CD4-positive, alpha-beta memory T cell (primary cell): ENCODE results near the gene CSAD. TPM values are rescaled to one million over a fixed set of nuclear protein-coding genes. Genes with fewer than 3 reads are reported as not detected.

Experiments
- CTCF ChIA-PET: fragments of 350-600 bp; sonication (Branson Sonifier 250); formaldehyde crosslinking; loops from one replicate; lab custom pipeline; 2021; ENCODE audit warnings: inconsistent platforms; ENCODE audit not compliant: partially characterized antibody; lab: Charles Lee
- POLR2A ChIA-PET: fragments of 350-600 bp; sonication (Branson Sonifier 250); formaldehyde crosslinking; loops from one replicate; lab custom pipeline; 2021; ENCODE audit not compliant: partially characterized antibody; lab: Charles Lee
- DNase-seq, 5 donors: peaks; one replicate each; pipeline versions ENCODE4 v3.0.0 to v3.0.0-alpha.2; 2020 to 2022; ENCODE audit warnings: mixed read lengths in 1 of 5
- H3K27ac ChIP-seq: one replicate; pipeline ENCODE4 v1.7.0; 2013; ENCODE audit warnings: low read depth, low read length
- H3K27me3 ChIP-seq: 2 replicates; pipeline ENCODE4 v1.7.0; 2013; ENCODE audit warnings: mild to moderate bottlenecking, low read length, moderate library complexity; ENCODE audit not compliant: insufficient read depth
- H3K36me3 ChIP-seq: 2 replicates; pipeline ENCODE4 v1.7.0; 2013; ENCODE audit warnings: mild to moderate bottlenecking, low read length, moderate library complexity; ENCODE audit not compliant: insufficient read depth
- H3K4me1 ChIP-seq: 2 replicates; pipeline ENCODE4 v1.7.0; 2013; ENCODE audit warnings: mild to moderate bottlenecking, low read length, moderate library complexity; ENCODE audit not compliant: insufficient read depth
- H3K4me3 ChIP-seq, 2 donors: one replicate each; pipeline ENCODE4 v1.7.0; 2013; ENCODE audit warnings: low read length in 2 of 2, mild to moderate bottlenecking in 1 of 2
- H3K9me3 ChIP-seq, 2 donors: one replicate each; pipeline ENCODE4 v1.7.0; 2013; ENCODE audit warnings: low read length in 2 of 2, control low read depth in 1 of 2; ENCODE audit not compliant: control insufficient read depth in 1 of 2
- H3K27ac Mint-ChIP-seq, 7 donors: one replicate each; pipeline ENCODE4 v1.8.0; 2020 to 2021; ENCODE audit warnings: mixed read lengths in 7 of 7, mild to moderate bottlenecking in 6 of 7, inconsistent platforms in 3 of 7, moderate library complexity in 3 of 7
- H3K27me3 Mint-ChIP-seq, 2 donors: one replicate each; pipeline ENCODE4 v1.8.0; 2020 to 2021; ENCODE audit warnings: mixed read lengths in 2 of 2
- H3K36me3 Mint-ChIP-seq, 2 donors: one replicate each; pipeline ENCODE4 v1.8.0; 2020 to 2021; ENCODE audit warnings: mixed read lengths in 2 of 2, inconsistent platforms in 1 of 2, mild to moderate bottlenecking in 1 of 2
- H3K4me1 Mint-ChIP-seq, 4 donors: one replicate each; pipeline ENCODE4 v1.8.0; 2020 to 2021; ENCODE audit warnings: mixed read lengths in 4 of 4, mild to moderate bottlenecking in 1 of 4
- H3K4me3 Mint-ChIP-seq, 8 donors: one replicate each; pipeline ENCODE4 v1.8.0; 2020 to 2021; ENCODE audit warnings: mixed read lengths in 8 of 8, mild to moderate bottlenecking in 7 of 8, moderate library complexity in 6 of 8, inconsistent platforms in 3 of 8
- H3K9me3 Mint-ChIP-seq, 8 donors: one replicate each; pipeline ENCODE4 v1.8.0; 2020 to 2021; ENCODE audit warnings: mixed read lengths in 8 of 8, mild to moderate bottlenecking in 5 of 8, inconsistent platforms in 3 of 8, moderate library complexity in 1 of 8
- intact Hi-C: fragments of 100-400 bp; cut with micrococcal nuclease; formaldehyde crosslinking; loops from one replicate; pipeline ENCODE4 v1.15.1; 2023
- polyA plus RNA-seq, 2 donors: library from polyadenylated mRNA; unstranded; fragments of 300-500 nt; fragmentation: Illumina TruSeq; gene quantifications; one replicate each; pipeline ENCODE4 v1.2.3, GENCODE V29; 2021
- total RNA-seq, 2 experiments: library from RNA; stranded (reverse); gene quantifications; one replicate each; pipeline ENCODE4 v1.2.3, GENCODE V29; 2021

Gene CSAD
- total and polyA plus RNA-seq, 4 experiments from 2014 or later, result 1.1 to 64.2 (median 32.7) TPM

GRCh38 chr12:53200458-53201176, 19.9 kb upstream of the CSAD start:
- POLR2A ChIA-PET, result interaction anchor here (1.2 to 27.7 kb wide), 7 partner anchors 9 to 98 kb away, joined by 3 to 463 read pairs (median 6); partner anchors contain the start of genes CSAD, ESPL1, ITGB7 and SOAT2
- DNase-seq, result no peak
- intact Hi-C loops, result loop anchor here (2.0 kb wide), 2 partner anchors 20 to 42 kb away; partner anchors contain the start of genes CSAD and ZNF740
- Mint-ChIP-seq H3K27ac (peak overlapping the region; percentile 73 to 95 (median 86)), H3K4me1 (peaks cover 48 to 84% (median 66%) of the 10 kb centered on the region in 4 donors), H3K4me3 (peak overlapping the region; percentile 66 to 89 (median 73)), H3K9me3 (no peaks in the 10 kb centered on the region), H3K27me3 (no peaks in the 10 kb centered on the region), H3K36me3 (peaks cover 42 to 59% of the 10 kb centered on the region in 2 donors)
- peaks cover 95% of the 10 kb centered on the region for H3K4me1 ChIP-seq
- H3K36me3 ChIP-seq, result peaks cover 27% of the 10 kb centered on the region
- CTCF ChIA-PET, result interaction anchor here (0.7 to 3.0 kb wide), 6 partner anchors 10 to 120 kb away, joined by 3 to 16 read pairs (median 4); partner anchors contain the start of gene AAAS
- no peaks in the 10 kb centered on the region for H3K9me3 ChIP-seq
- H3K27me3 ChIP-seq, result no peaks in the 10 kb centered on the region
- H3K27ac ChIP-seq, result peak overlapping the region; percentile 41
- peak overlapping the region; percentile 12 to 29 for H3K4me3 ChIP-seq

GRCh38 chr12:53200107-53200457, 19.4 kb upstream of the CSAD start:
- intact Hi-C loops, result loop anchor here (2.0 kb wide), 2 partner anchors 19 to 41 kb away; partner anchors contain the start of genes CSAD and ZNF740
- Histone ChIP-seq H3K27ac (peak overlapping the region; percentile 41), H3K36me3 (peaks cover 33% of the 10 kb centered on the region), H3K27me3 (no peaks in the 10 kb centered on the region), H3K4me3 (peak overlapping the region in 1 of 2 donors; percentile 29), H3K9me3 (no peaks in the 10 kb centered on the region), H3K4me1 (peaks cover 90% of the 10 kb centered on the region)
- ChIA-PET CTCF (interaction anchor here (0.7 to 3.4 kb wide), 8 partner anchors 10 to 121 kb away, joined by 3 to 27 read pairs (median 4); partner anchors contain the start of gene AAAS), POLR2A (interaction anchor here (1.4 to 27.7 kb wide), 5 partner anchors 10 to 25 kb away, joined by 4 to 463 read pairs (median 44); partner anchors contain the start of genes CSAD, ITGB7 and ZNF740)
- DNase-seq, result no peak
- Mint-ChIP-seq H3K27ac (peak overlapping the region; percentile 73 to 95 (median 86)), H3K4me1 (peaks cover 46 to 79% (median 63%) of the 10 kb centered on the region in 4 donors), H3K36me3 (peaks cover 47 to 61% of the 10 kb centered on the region in 2 donors), H3K4me3 (peak overlapping the region in 7 of 8 donors; percentile 43 to 89 (median 71)), H3K9me3 (no peaks in the 10 kb centered on the region), H3K27me3 (no peaks in the 10 kb centered on the region)

- DNase-seq, result no peak
- Mint-ChIP-seq H3K9me3 (no peaks in the 10 kb centered on the region), H3K27me3 (no peaks in the 10 kb centered on the region), H3K4me1 (peaks cover 47 to 78% (median 61%) of the 10 kb centered on the region in 4 donors), H3K36me3 (peaks cover 51 to 65% of the 10 kb centered on the region in 2 donors), H3K27ac (peak overlapping the region; percentile 68 to 95 (median 86)), H3K4me3 (peak overlapping the region in 7 of 8 donors; percentile 5 to 89 (median 71))
- peaks cover 86% of the 10 kb centered on the region for H3K4me1 ChIP-seq
- H3K27ac ChIP-seq, result peak overlapping the region; percentile 41
- intact Hi-C loops, result loop anchor here (2.0 kb wide), 2 partner anchors 19 to 41 kb away; partner anchors contain the start of genes CSAD and ZNF740
- ChIA-PET POLR2A (interaction anchor here (1.3 to 27.7 kb wide), 9 partner anchors 10 to 100 kb away, joined by 3 to 463 read pairs (median 6); partner anchors contain the start of genes CSAD, ITGB7, MYG1 and PFDN5), CTCF (interaction anchor here (0.7 to 3.4 kb wide), 11 partner anchors 9 to 124 kb away, joined by 3 to 30 read pairs (median 6); partner anchors contain the start of gene AAAS)
- H3K36me3 ChIP-seq, result peaks cover 37% of the 10 kb centered on the region
- peak overlapping the region in 1 of 2 donors; percentile 29 for H3K4me3 ChIP-seq
- no peaks in the 10 kb centered on the region for H3K27me3 ChIP-seq
- no peaks in the 10 kb centered on the region for H3K9me3 ChIP-seq
These were observed 19.0 kb upstream of the CSAD start for GRCh38 chr12:53199700-53200099.

GRCh38 chr12:53198486-53199110, 17.9 kb upstream of the CSAD start:
- peaks cover 40 to 68% (median 52%) of the 10 kb centered on the region in 4 donors for H3K4me1 Mint-ChIP-seq
- Histone ChIP-seq H3K9me3 (no peaks in the 10 kb centered on the region), H3K27me3 (no peaks in the 10 kb centered on the region), H3K36me3 (peaks cover 48% of the 10 kb centered on the region), H3K4me1 (peaks cover 75% of the 10 kb centered on the region), H3K27ac (peak overlapping the region; percentile 53), H3K4me3 (peak overlapping the region in 1 of 2 donors; percentile 27)
- CTCF ChIA-PET, result interaction anchor here (0.8 to 3.4 kb wide), 18 partner anchors 8 to 125 kb away, joined by 3 to 30 read pairs (median 4); partner anchors contain the start of gene ITGB7
- H3K9me3 Mint-ChIP-seq, result no peaks in the 10 kb centered on the region
- peak overlapping the region; percentile 93 to 97 (median 96) for H3K27ac Mint-ChIP-seq
- peak in 4 of 5 donors; percentile 34 to 54 (median 40) for DNase-seq
- intact Hi-C loops, result loop anchor here (1.0 kb wide), 1 partner anchor 9 kb away; the partner anchor contains the start of gene ITGB7
- peaks cover 61 to 74% of the 10 kb centered on the region in 2 donors for H3K36me3 Mint-ChIP-seq
- peak overlapping the region; percentile 68 to 90 (median 84) for H3K4me3 Mint-ChIP-seq
- H3K27me3 Mint-ChIP-seq, result no peaks in the 10 kb centered on the region
- POLR2A ChIA-PET, result interaction anchor here (0.8 to 27.7 kb wide), 12 partner anchors 12 to 193 kb away, joined by 3 to 463 read pairs (median 6); partner anchors contain the start of genes CSAD, EIF4B, ITGB7 and MYG1

GRCh38 chr12:53197011-53197640, 16.4 kb upstream of the CSAD start:
- DNase-seq, result no peak
- Histone ChIP-seq H3K27me3 (no peaks in the 10 kb centered on the region), H3K9me3 (no peaks in the 10 kb centered on the region), H3K4me3 (no peak overlapping the region), H3K4me1 (peaks cover 60% of the 10 kb centered on the region), H3K36me3 (peaks cover 62% of the 10 kb centered on the region), H3K27ac (peak overlapping the region; percentile 53)
- H3K27ac Mint-ChIP-seq, result peak overlapping the region; percentile 71 to 93 (median 88)
- intact Hi-C loops, result no loop called here
- ChIA-PET POLR2A (interaction anchor here (0.9 to 27.7 kb wide), 7 partner anchors 12 to 102 kb away, joined by 3 to 463 read pairs (median 6); partner anchors contain the start of genes CSAD, ITGB7, MYG1 and ZNF740), CTCF (interaction anchor here (0.7 to 3.4 kb wide), 9 partner anchors 9 to 131 kb away, joined by 3 to 30 read pairs (median 6); partner anchors contain the start of gene ITGB7)
- H3K9me3 Mint-ChIP-seq, result no peaks in the 10 kb centered on the region
- peaks cover 74 to 83% of the 10 kb centered on the region in 2 donors for H3K36me3 Mint-ChIP-seq
- peaks cover 35 to 63% (median 43%) of the 10 kb centered on the region in 4 donors for H3K4me1 Mint-ChIP-seq
- H3K27me3 Mint-ChIP-seq, result no peaks in the 10 kb centered on the region
- H3K4me3 Mint-ChIP-seq, result peak overlapping the region in 2 of 8 donors; percentile 17 to 43

GRCh38 chr12:53196486-53196885, 15.8 kb upstream of the CSAD start:
- Histone ChIP-seq H3K27me3 (no peaks in the 10 kb centered on the region), H3K4me1 (peaks cover 54% of the 10 kb centered on the region), H3K27ac (peak overlapping the region; percentile 53), H3K36me3 (peaks cover 69% of the 10 kb centered on the region), H3K9me3 (no peaks in the 10 kb centered on the region), H3K4me3 (no peak overlapping the region)
- ChIA-PET CTCF (interaction anchor here (1.7 to 3.4 kb wide), 5 partner anchors 11 to 36 kb away, joined by 5 to 30 read pairs (median 16); partner anchors contain the start of gene ITGB7), POLR2A (interaction anchor here (0.9 to 27.7 kb wide), 4 partner anchors 11 to 24 kb away, joined by 3 to 463 read pairs (median 62); partner anchors contain the start of genes CSAD, ITGB7 and ZNF740)
- peak overlapping the region in 6 of 7 donors; percentile 60 to 93 (median 86) for H3K27ac Mint-ChIP-seq
- no peak overlapping the region for H3K4me3 Mint-ChIP-seq
- intact Hi-C loops, result no loop called here
- no peaks in the 10 kb centered on the region for H3K27me3 Mint-ChIP-seq
- H3K4me1 Mint-ChIP-seq, result peaks cover 31 to 58% (median 41%) of the 10 kb centered on the region in 4 donors
- H3K36me3 Mint-ChIP-seq, result peaks cover 78 to 89% of the 10 kb centered on the region in 2 donors
- no peak for DNase-seq
- H3K9me3 Mint-ChIP-seq, result no peaks in the 10 kb centered on the region
